Bone marrow (tissue), 2 donors: ENCODE results near the gene COL17A1.

ENCODE experiments used
- DNase-seq, 2 donors: peaks; one replicate each; lab custom pipeline; 2025; lab: John Stamatoyannopoulos, UW

COL17A1 gene

GRCh38 chr10:104085801-104086400 lies at the start of gene COL17A1:
TSS of gene COL17A1 (minus strand) at chr10:104085880. CDS start at chr10:104080673, 5,207 bp downstream.
- DNase-seq, result no peak

GRCh38 chr10:104130041-104130440 lies 44.4 kb upstream of the COL17A1 start:
- DNase-seq, result no peak

- DNase-seq, result no peak
Measured at GRCh38 chr10:104128214-104128613, 42.5 kb upstream of the COL17A1 start.

- no peak for DNase-seq
Measured at GRCh38 chr10:104127411-104127810, 41.7 kb upstream of the COL17A1 start.

GRCh38 chr10:104123397-104123796 lies 37.7 kb upstream of the COL17A1 start:
- DNase-seq, result no peak

GRCh38 chr10:104122225-104123107 lies 36.8 kb upstream of the COL17A1 start:
- DNase-seq, result no peak

- DNase-seq, result peak; percentile 89 to 96
Measured at GRCh38 chr10:104121485-104122224, 36.0 kb upstream of the COL17A1 start, which contains the start of gene SFR1. TSS of gene SFR1 (plus strand) at chr10:104122171. CDS start at chr10:104122184, 13 bp downstream.

- peak; percentile 75 to 85 for DNase-seq
Measured at GRCh38 chr10:104120903-104121484, 35.3 kb upstream of the COL17A1 start.

GRCh38 chr10:104120512-104120902 lies 34.8 kb upstream of the COL17A1 start:
- no peak for DNase-seq

- DNase-seq, result no peak
Measured at GRCh38 chr10:104119996-104120395, 34.3 kb upstream of the COL17A1 start.

GRCh38 chr10:104117839-104118323 lies 32.2 kb upstream of the COL17A1 start:
- no peak for DNase-seq

- DNase-seq, result no peak
Measured at GRCh38 chr10:104113376-104113956, 27.8 kb upstream of the COL17A1 start.

GRCh38 chr10:104109908-104110662 lies 24.4 kb upstream of the COL17A1 start:
- DNase-seq, result peak in 1 of 2 donors; percentile 18

- no peak for DNase-seq
Measured at GRCh38 chr10:104104926-104105325, 19.2 kb upstream of the COL17A1 start.

- DNase-seq, result no peak
Measured at GRCh38 chr10:104104418-104104817, 18.7 kb upstream of the COL17A1 start.

GRCh38 chr10:104103956-104104355 lies 18.3 kb upstream of the COL17A1 start:
- DNase-seq, result no peak

GRCh38 chr10:104101902-104102301 lies 16.2 kb upstream of the COL17A1 start:
- DNase-seq, result no peak

GRCh38 chr10:104100795-104101194 lies 15.1 kb upstream of the COL17A1 start:
- DNase-seq, result no peak

- no peak for DNase-seq
Measured at GRCh38 chr10:104099941-104100340, 14.3 kb upstream of the COL17A1 start.

- DNase-seq, result no peak
Measured at GRCh38 chr10:104099269-104099668, 13.6 kb upstream of the COL17A1 start.
